Measurements from ENCODE around the gene CDK2.
A peak's percentile ranks its signal among the peaks of the same experiment; 100 is the strongest.
"Not testable (repeated sequence)": the region's sequence is repeated elsewhere in the genome, so short reads cannot be mapped to it uniquely, and the experiment has no call there.

Gene CDK2

GRCh38 chr12:55966408-55967281, at the start of gene CDK2:
TSS of gene CDK2 (plus strand) at chr12:55966830. CDS start at chr12:55967009, 179 bp downstream.
- DNase-seq: no peak

- DNase-seq: not testable (repeated sequence)
Observed at GRCh38 chr12:55919032-55919431, 47.6 kb upstream of the CDK2 start.

GRCh38 chr12:55922126-55922525, 44.5 kb upstream of the CDK2 start:
- DNase-seq: no peak

- DNase-seq: not testable (repeated sequence)
Observed at GRCh38 chr12:55923648-55924047, 43.0 kb upstream of the CDK2 start.

GRCh38 chr12:55925371-55925770, 41.3 kb upstream of the CDK2 start:
- no peak for DNase-seq

GRCh38 chr12:55925870-55926737, 40.5 kb upstream of the CDK2 start:
- DNase-seq: no peak

GRCh38 chr12:55926738-55927587, 39.7 kb upstream of the CDK2 start:
- DNase-seq: peak; percentile 14

- DNase-seq: peak; percentile 30
Observed at GRCh38 chr12:55927588-55928502, 38.8 kb upstream of the CDK2 start, which contains the start of gene PYM1. TSS of gene PYM1 (minus strand) at chr12:55927894. CDS start at chr12:55927761, 133 bp downstream.

- no peak for DNase-seq
Observed at GRCh38 chr12:55929306-55929791, 37.3 kb upstream of the CDK2 start.

GRCh38 chr12:55930771-55931316, 35.8 kb upstream of the CDK2 start, which contains the start of gene DGKA:
TSS of gene DGKA (plus strand) at chr12:55931162. CDS start at chr12:55936504, 5,342 bp downstream.
- no peak for DNase-seq

- no peak for DNase-seq
Observed at GRCh38 chr12:55931317-55931779, 35.3 kb upstream of the CDK2 start.

- no peak for DNase-seq
Observed at GRCh38 chr12:55931780-55932550, 34.7 kb upstream of the CDK2 start.

GRCh38 chr12:55932551-55932910, 34.1 kb upstream of the CDK2 start:
- DNase-seq: no peak

GRCh38 chr12:55933169-55933798, 33.3 kb upstream of the CDK2 start:
- DNase-seq: no peak

- DNase-seq: no peak
Observed at GRCh38 chr12:55933799-55934742, 32.6 kb upstream of the CDK2 start.

GRCh38 chr12:55934773-55935172, 31.9 kb upstream of the CDK2 start:
- no peak for DNase-seq

- DNase-seq: no peak
Observed at GRCh38 chr12:55935738-55936151, 30.9 kb upstream of the CDK2 start.

- no peak for DNase-seq
Observed at GRCh38 chr12:55937981-55938380, 28.6 kb upstream of the CDK2 start.

All from GOT3 (cell line).